ENCODE data around the gene ZNF362.
A peak's percentile ranks its signal among the peaks of the same experiment; 100 is the strongest.

ZNF362 gene

GRCh38 chr1:33348676-33349080 lies 92.4 kb downstream of the ZNF362 start:
- DNase-seq = no peak

- no peak for DNase-seq
Observed at GRCh38 chr1:33349081-33349759, 92.9 kb downstream of the ZNF362 start.

DNA sequence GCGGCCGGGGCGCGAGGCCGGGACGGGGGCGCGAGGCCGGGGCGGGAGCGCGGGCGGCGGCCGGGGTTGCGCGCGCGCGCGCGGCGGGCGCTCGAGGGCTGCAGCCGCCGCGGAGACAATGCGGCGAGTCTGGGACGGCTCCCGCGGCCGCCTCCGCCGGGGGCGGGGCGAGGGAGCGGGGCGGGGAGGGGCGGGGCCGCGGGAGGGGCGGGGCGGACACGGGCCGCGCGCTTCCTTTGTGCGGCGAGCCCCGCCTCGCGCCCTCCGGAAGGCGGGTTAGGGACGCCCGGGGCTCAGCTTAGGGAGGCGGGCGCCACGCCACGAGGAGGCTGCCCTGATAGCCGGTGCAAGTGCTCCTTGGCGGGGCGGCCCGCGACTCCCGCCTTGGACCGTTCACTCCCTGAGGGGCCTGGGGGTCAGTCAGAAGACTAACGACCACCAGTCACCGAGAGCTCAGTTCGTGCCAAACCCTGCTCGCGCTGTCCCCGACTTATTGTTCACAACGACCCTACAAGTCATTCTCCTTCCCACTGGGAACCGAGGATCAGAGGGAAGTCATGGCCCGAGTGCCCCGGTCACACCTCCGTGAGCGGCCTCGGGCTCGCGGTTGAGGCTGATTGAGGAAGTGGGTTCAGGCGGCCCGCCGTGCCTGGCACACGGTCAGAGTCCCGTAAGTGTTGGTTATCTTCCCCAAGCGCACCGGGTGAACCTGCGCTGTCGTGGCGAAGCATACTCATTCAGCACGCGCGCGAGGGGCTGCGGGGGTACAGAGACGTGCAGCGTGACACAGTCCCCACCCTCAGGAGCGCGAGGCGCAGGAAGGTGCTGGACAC lies 93.7 kb downstream of the ZNF362 start:
- peak; percentile 41 for DNase-seq

Measured in NCI-H748 treated with DMSO at 0.1 percent for 48 hours (cell line).